Skeletal muscle tissue (tissue), 4 donors: Measurements from ENCODE around the gene ADCY6. TPM values are rescaled to one million over a fixed set of nuclear protein-coding genes. Genes with fewer than 3 reads are reported as not detected.
"Not testable (repeated sequence)": the region's sequence is repeated elsewhere in the genome, so short reads cannot be mapped to it uniquely, and the experiment has no call there.

Source experiments
- H3K27ac ChIP-seq: one replicate; pipeline ENCODE4 v1.7.0; 2013; ENCODE audit warnings: mild to moderate bottlenecking, low read depth, low read length, inconsistent platforms
- H3K27me3 ChIP-seq, 3 donors: one replicate each; pipeline ENCODE4 v1.7.0; 2013; ENCODE audit warnings: low read length in 3 of 3; ENCODE audit not compliant: control insufficient read depth in 3 of 3, insufficient read depth in 3 of 3
- H3K36me3 ChIP-seq, 3 donors: one replicate each; pipeline ENCODE4 v1.7.0; 2013; ENCODE audit warnings: low read length in 3 of 3; ENCODE audit not compliant: control insufficient read depth in 3 of 3, insufficient read depth in 3 of 3
- H3K4me1 ChIP-seq, 3 donors: one replicate each; pipeline ENCODE4 v1.7.0; 2013; ENCODE audit warnings: low read length in 3 of 3, mild to moderate bottlenecking in 3 of 3; ENCODE audit not compliant: control insufficient read depth in 3 of 3, insufficient read depth in 3 of 3
- H3K4me3 ChIP-seq, 3 donors: one replicate each; pipeline ENCODE4 v1.7.0; 2013; ENCODE audit warnings: low read length in 3 of 3
- H3K9ac ChIP-seq, 3 donors: one replicate each; pipeline ENCODE4 v1.7.0; 2013; ENCODE audit warnings: low read length in 3 of 3, mild to moderate bottlenecking in 3 of 3, moderate library complexity in 2 of 3, low read depth in 1 of 3
- H3K9me3 ChIP-seq, 3 donors: one replicate each; pipeline ENCODE4 v1.7.0; 2013; ENCODE audit warnings: low read length in 3 of 3; ENCODE audit not compliant: control insufficient read depth in 3 of 3
- total RNA-seq: library from RNA; depleted of rRNA; stranded (reverse); fragments of >200 nt; gene quantifications from one replicate; pipeline ENCODE4 v1.2.3, GENCODE V29; 2014
- donor health status: Osteomylitis.

The ADCY6 gene
- total RNA-seq, 1 donor from 2014 or later = 37.6 TPM

DNA sequence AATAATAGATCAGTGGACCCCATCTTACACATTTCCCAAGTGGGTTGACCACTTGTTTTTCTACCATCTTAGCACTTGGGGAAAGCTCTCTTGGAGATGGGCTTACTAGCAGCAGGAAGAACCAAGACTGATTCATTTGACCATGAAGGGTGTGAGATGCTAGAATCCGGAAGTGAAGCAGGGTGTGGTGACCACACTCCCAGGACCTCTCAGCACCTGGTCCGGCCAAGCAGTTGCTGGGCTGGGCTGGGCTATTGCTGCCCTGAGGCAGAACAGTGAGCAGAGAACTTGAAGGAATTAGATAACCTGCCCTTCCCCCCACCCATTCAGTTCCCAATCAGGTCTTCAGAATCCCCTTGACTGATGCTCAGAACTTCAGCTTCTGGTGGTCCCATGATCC, 24.4 kb downstream of the ADCY6 start:
- H3K27me3 ChIP-seq = no peaks in the 10 kb centered on the region

DNA sequence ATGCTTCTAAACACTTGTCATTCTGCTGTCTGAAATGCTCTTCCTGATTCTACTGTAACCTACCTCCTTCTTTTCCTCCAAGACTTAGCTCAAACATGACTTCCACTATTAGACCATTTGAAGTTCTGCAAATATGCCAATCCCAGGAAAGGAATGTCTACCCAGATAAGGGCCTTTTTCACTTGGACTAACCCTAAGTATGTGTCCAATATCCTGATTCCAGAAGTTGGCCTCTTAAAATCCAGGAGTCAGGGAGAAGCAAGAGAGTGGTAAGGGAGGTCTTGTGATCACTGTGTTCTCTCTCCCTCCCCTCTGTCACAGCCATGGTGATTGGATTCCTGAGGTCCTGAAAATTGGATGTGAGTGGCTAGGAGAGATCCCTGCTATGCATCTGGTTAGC, 30.2 kb downstream of the ADCY6 start:
- Histone ChIP-seq H3K4me3 (no peak overlapping the region), H3K36me3 (no peaks in the 10 kb centered on the region), H3K27me3 (no peaks in the 10 kb centered on the region), H3K27ac (no peak overlapping the region), H3K9me3 (no peaks in the 10 kb centered on the region), H3K4me1 (no peaks in the 10 kb centered on the region), H3K9ac (no peak overlapping the region)

More for the DNA sequence above, 24.4 kb downstream of the ADCY6 start:
- Histone ChIP-seq H3K36me3 (peaks cover 16 to 20% (median 17%) of the 10 kb centered on the region in 3 donors), H3K4me1 (peaks cover 5 to 17% (median 6%) of the 10 kb centered on the region in 3 donors), H3K4me3 (no peak overlapping the region), H3K9ac (no peak overlapping the region), H3K9me3 (no peaks in the 10 kb centered on the region), H3K27ac (no peak overlapping the region)

DNA sequence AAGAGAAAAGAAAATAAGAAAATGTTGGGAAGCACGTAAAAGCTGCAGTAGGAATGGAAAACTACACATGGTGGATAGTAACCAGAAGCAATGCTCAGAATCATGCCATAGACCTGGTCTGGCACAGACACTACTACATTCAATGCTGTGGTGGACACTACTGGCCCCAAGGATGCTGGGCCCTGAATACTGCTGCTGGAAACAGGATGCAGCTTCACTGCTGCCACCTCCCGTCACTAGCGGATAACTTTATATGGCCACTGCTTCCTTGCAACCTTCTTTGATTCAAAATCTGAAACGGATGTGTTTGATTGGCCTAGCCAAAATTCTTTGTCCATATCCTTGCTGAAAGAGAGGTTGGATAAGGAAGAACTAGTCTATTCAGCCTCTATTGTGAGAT, 30.7 kb downstream of the ADCY6 start:
- no peak overlapping the region for H3K4me3 ChIP-seq
- no peak overlapping the region for H3K27ac ChIP-seq
- H3K4me1 ChIP-seq = no peaks in the 10 kb centered on the region
- no peak overlapping the region for H3K9ac ChIP-seq
- no peaks in the 10 kb centered on the region for H3K27me3 ChIP-seq
- H3K9me3 ChIP-seq = no peaks in the 10 kb centered on the region
- no peaks in the 10 kb centered on the region for H3K36me3 ChIP-seq

GRCh38 chr12:48750769-48751356, 38.0 kb downstream of the ADCY6 start:
- no peaks in the 10 kb centered on the region for H3K36me3 ChIP-seq
- H3K4me1 ChIP-seq = no peaks in the 10 kb centered on the region
- H3K4me3 ChIP-seq = no peak overlapping the region
- H3K9ac ChIP-seq = no peak overlapping the region
- no peaks in the 10 kb centered on the region for H3K27me3 ChIP-seq
- no peaks in the 10 kb centered on the region for H3K9me3 ChIP-seq
- no peak overlapping the region for H3K27ac ChIP-seq

- Histone ChIP-seq H3K4me1 (no peaks in the 10 kb centered on the region), H3K9me3 (no peaks in the 10 kb centered on the region), H3K36me3 (no peaks in the 10 kb centered on the region), H3K9ac (no peak overlapping the region), H3K27me3 (no peaks in the 10 kb centered on the region), H3K27ac (no peak overlapping the region), H3K4me3 (no peak overlapping the region)
These were observed 38.7 kb downstream of the ADCY6 start for GRCh38 chr12:48750215-48750614.

GRCh38 chr12:48744251-48745008, 44.5 kb downstream of the ADCY6 start:
- no peaks in the 10 kb centered on the region for H3K9me3 ChIP-seq
- peaks cover 0 to 6% (median 4%) of the 10 kb centered on the region in 3 donors for H3K27me3 ChIP-seq
- no peak overlapping the region for H3K27ac ChIP-seq
- no peaks in the 10 kb centered on the region for H3K36me3 ChIP-seq
- H3K4me1 ChIP-seq = no peaks in the 10 kb centered on the region
- H3K9ac ChIP-seq = no peak overlapping the region
- H3K4me3 ChIP-seq = no peak overlapping the region

GRCh38 chr12:48739618-48740269, 49.1 kb downstream of the ADCY6 start:
- Histone ChIP-seq H3K4me1 (no peaks in the 10 kb centered on the region), H3K4me3 (no peak overlapping the region), H3K9ac (no peak overlapping the region), H3K36me3 (no peaks in the 10 kb centered on the region), H3K27me3 (peaks cover 0 to 6% (median 6%) of the 10 kb centered on the region in 3 donors), H3K9me3 (no peaks in the 10 kb centered on the region), H3K27ac (no peak overlapping the region)

DNA sequence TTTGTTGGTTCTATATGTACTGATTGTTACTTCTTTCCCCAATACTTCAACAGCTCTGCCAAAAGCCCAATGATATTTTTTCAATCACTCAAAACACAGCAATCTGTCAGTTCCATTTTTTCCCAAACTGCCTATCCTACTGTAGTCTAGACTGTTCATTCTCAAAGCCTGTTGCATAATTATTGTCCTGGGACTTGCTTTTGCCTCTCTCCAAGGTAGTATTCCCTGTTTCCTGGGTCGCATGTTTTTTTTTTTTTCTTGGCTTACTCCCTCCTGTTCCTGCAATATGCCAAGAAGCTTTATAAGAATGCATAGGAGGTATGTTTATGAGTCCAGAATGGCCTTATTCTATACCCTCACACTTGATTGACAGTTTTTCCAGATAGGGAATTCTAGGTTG, 52.4 kb downstream of the ADCY6 start:
- H3K9ac ChIP-seq = no peak overlapping the region
- no peak overlapping the region for H3K4me3 ChIP-seq
- H3K27ac ChIP-seq = no peak overlapping the region
- H3K36me3 ChIP-seq = no peaks in the 10 kb centered on the region
- no peaks in the 10 kb centered on the region for H3K9me3 ChIP-seq
- peaks cover 0 to 6% (median 6%) of the 10 kb centered on the region in 3 donors for H3K27me3 ChIP-seq
- H3K4me1 ChIP-seq = no peaks in the 10 kb centered on the region

GRCh38 chr12:48728807-48729206, 60.1 kb downstream of the ADCY6 start:
- H3K27me3 ChIP-seq = no peaks in the 10 kb centered on the region
- no peaks in the 10 kb centered on the region for H3K9me3 ChIP-seq
- H3K27ac ChIP-seq = no peak overlapping the region
- H3K4me3 ChIP-seq = no peak overlapping the region
- H3K36me3 ChIP-seq = no peaks in the 10 kb centered on the region
- H3K9ac ChIP-seq = no peak overlapping the region
- no peaks in the 10 kb centered on the region for H3K4me1 ChIP-seq

DNA sequence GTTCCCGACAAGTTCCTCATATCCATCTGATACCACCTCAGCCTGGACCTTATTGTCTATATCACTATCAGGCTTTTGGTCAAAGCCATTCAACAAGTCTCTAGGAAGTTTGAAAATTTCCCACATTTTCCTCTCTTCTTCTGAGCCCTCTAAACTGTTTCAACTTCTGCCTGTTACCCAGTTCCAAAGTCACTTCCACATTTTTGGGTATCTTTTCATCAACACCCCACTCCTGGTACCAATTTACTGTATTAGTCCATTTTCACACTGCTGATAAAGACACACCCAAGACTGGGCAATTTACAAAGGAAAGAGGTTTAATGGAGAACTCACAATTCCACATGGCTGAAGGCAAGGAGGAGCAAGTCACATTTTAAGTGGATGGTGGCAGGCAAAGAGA, 68.2 kb downstream of the ADCY6 start:
- not testable (repeated sequence) for H3K4me3 ChIP-seq, H3K27ac ChIP-seq, H3K4me1 ChIP-seq, H3K9ac ChIP-seq, H3K27me3 ChIP-seq, H3K36me3 ChIP-seq, H3K9me3 ChIP-seq
